WTC11 (cell line): ENCODE results near the gene NECTIN4. TPM values are rescaled to one million over a fixed set of nuclear protein-coding genes. Genes with fewer than 3 reads are reported as not detected.
A peak's percentile ranks its signal among the peaks of the same experiment; 100 is the strongest.

Source experiments
- ATAC-seq: fragments of 200-7000 bp; cut with Tn5 transposase; 2 replicates; pipeline ENCODE4 v1.10.0; 2021; ENCODE audit warnings: mild to moderate bottlenecking, moderate library complexity
- CTCF ChIA-PET: fragments of 300-600 bp; sonication (Branson Sonifier 250); formaldehyde crosslinking; loops from one replicate; lab custom pipeline; 2021; ENCODE audit warnings: antibody characterized with exemption; lab: Charles Lee
- POLR2A ChIA-PET: fragments of 350-600 bp; sonication (Branson Sonifier 250); formaldehyde crosslinking; loops from one replicate; lab custom pipeline; 2021; ENCODE audit warnings: antibody characterized with exemption; lab: Charles Lee
- DNase-seq: peaks from one replicate; pipeline ENCODE4 v3.0.0; 2021; ENCODE audit warnings: low spot score
- H3K27ac Mint-ChIP-seq: 2 replicates; pipeline ENCODE4 v1.8.0; 2021; ENCODE audit warnings: mixed read lengths
- H3K27me3 Mint-ChIP-seq: 2 replicates; pipeline ENCODE4 v1.8.0; 2021; ENCODE audit warnings: low read depth, mild to moderate bottlenecking, moderate library complexity, mixed read lengths
- H3K36me3 Mint-ChIP-seq: 2 replicates; pipeline ENCODE4 v1.8.0; 2021; ENCODE audit warnings: mixed read lengths
- H3K4me1 Mint-ChIP-seq: 2 replicates; pipeline ENCODE4 v1.8.0; 2022; ENCODE audit warnings: mixed read lengths
- H3K4me3 Mint-ChIP-seq: 2 replicates; pipeline ENCODE4 v1.8.0; 2021; ENCODE audit warnings: mild to moderate bottlenecking, moderate library complexity, mixed read lengths
- H3K9me3 Mint-ChIP-seq: 2 replicates; pipeline ENCODE4 v1.8.0; 2021; ENCODE audit warnings: mixed read lengths
- AR ChIP-seq: fragments of 250-450 bp; sonication (Bioruptor Pico); IDR thresholded peaks from 2 replicates; pipeline ENCODE4 v1.9.0; 2021; ENCODE audit warnings: mild to moderate bottlenecking
- ESRRA ChIP-seq: sonication (generic); formaldehyde crosslinking; IDR thresholded peaks from 2 replicates; pipeline ENCODE4 v1.8.1; 2022; ENCODE audit warnings: mild to moderate bottlenecking, missing genetic modification reagents, borderline replicate concordance
- FOXP1 ChIP-seq: sonication (generic); formaldehyde crosslinking; IDR thresholded peaks from 2 replicates; pipeline ENCODE4 v1.8.0; 2022; ENCODE audit warnings: missing genetic modification reagents, mild to moderate bottlenecking, moderate library complexity, borderline replicate concordance
- GRHL2 ChIP-seq: fragments of 250-450 bp; sonication (Bioruptor Pico); IDR thresholded peaks from 2 replicates; pipeline ENCODE4 v1.8.0; 2022; ENCODE audit warnings: mild to moderate bottlenecking, moderate library complexity; ENCODE audit not compliant: insufficient replicate concordance, severe bottlenecking
- HMGA2 ChIP-seq: fragments of 250-450 bp; sonication (Bioruptor Pico); IDR thresholded peaks from 2 replicates; pipeline ENCODE4 v1.4.0; 2021; ENCODE audit warnings: mild to moderate bottlenecking, moderate library complexity
- IRF1 ChIP-seq: sonication (generic); formaldehyde crosslinking; IDR thresholded peaks from 2 replicates; pipeline ENCODE4 v1.8.0; 2023; ENCODE audit warnings: missing genetic modification reagents
- JAZF1 ChIP-seq: fragments of 250-450 bp; sonication (Bioruptor Pico); IDR thresholded peaks from 2 replicates; pipeline ENCODE4 v1.9.0; 2021; ENCODE audit warnings: moderate library complexity, mild to moderate bottlenecking, inconsistent platforms
- KAT7 ChIP-seq: sonication (generic); formaldehyde crosslinking; IDR thresholded peaks from 2 replicates; pipeline ENCODE4 v1.8.1; 2023; ENCODE audit warnings: missing genetic modification reagents, mild to moderate bottlenecking, borderline replicate concordance
- NR2C2 ChIP-seq: sonication (generic); formaldehyde crosslinking; IDR thresholded peaks from 2 replicates; pipeline ENCODE4 v1.8.0; 2022; ENCODE audit warnings: mild to moderate bottlenecking, missing genetic modification reagents
- OVOL2 ChIP-seq: fragments of 250-450 bp; sonication (Bioruptor Pico); IDR thresholded peaks from 2 replicates; pipeline ENCODE4 v1.9.0; 2021; ENCODE audit warnings: mild to moderate bottlenecking, borderline replicate concordance
- SMAD3 ChIP-seq: sonication (generic); formaldehyde crosslinking; IDR thresholded peaks from 2 replicates; pipeline ENCODE4 v1.8.0; 2022; ENCODE audit warnings: missing genetic modification reagents, mild to moderate bottlenecking, borderline replicate concordance
- SMAD4 ChIP-seq: sonication (generic); formaldehyde crosslinking; IDR thresholded peaks from 2 replicates; pipeline ENCODE4 v1.8.0; 2022; ENCODE audit warnings: mild to moderate bottlenecking, missing genetic modification reagents
- SP1 ChIP-seq: sonication (generic); formaldehyde crosslinking; conservative IDR thresholded peaks from 2 replicates; pipeline ENCODE4 v1.8.1; 2022; ENCODE audit warnings: missing genetic modification reagents
- TEAD4 ChIP-seq: sonication (generic); formaldehyde crosslinking; IDR thresholded peaks from 2 replicates; pipeline ENCODE4 v1.8.0; 2022; ENCODE audit warnings: mild to moderate bottlenecking, missing genetic modification reagents
- ZBTB43 ChIP-seq: sonication (generic); formaldehyde crosslinking; IDR thresholded peaks from 2 replicates; pipeline ENCODE4 v1.8.1; 2023; ENCODE audit warnings: mild to moderate bottlenecking, missing genetic modification reagents
- ZNF219 ChIP-seq: sonication (generic); formaldehyde crosslinking; IDR thresholded peaks from 2 replicates; pipeline ENCODE4 v1.8.0; 2023; ENCODE audit warnings: missing genetic modification reagents, mild to moderate bottlenecking, borderline replicate concordance
- ZNF232 ChIP-seq: sonication (generic); formaldehyde crosslinking; IDR thresholded peaks from 2 replicates; pipeline ENCODE4 v1.8.0; 2022; ENCODE audit warnings: mild to moderate bottlenecking, missing genetic modification reagents
- ZNF281 ChIP-seq: sonication (generic); formaldehyde crosslinking; IDR thresholded peaks from 2 replicates; pipeline ENCODE4 v1.8.0; 2023; ENCODE audit warnings: mild to moderate bottlenecking, missing genetic modification reagents
- ZNF532 ChIP-seq: fragments of 250-450 bp; sonication (Bioruptor Pico); IDR thresholded peaks from 2 replicates; pipeline ENCODE4 v1.9.0; 2021; ENCODE audit warnings: mild to moderate bottlenecking, borderline replicate concordance
- total RNA-seq: library from RNA; stranded (reverse); gene quantifications from 3 replicates; pipeline ENCODE4 v1.2.3, GENCODE V29; 2021

The NECTIN4 gene
- total RNA-seq, 1 experiment from 2014 or later, result 1.7 TPM

- Mint-ChIP-seq H3K4me1 (peaks cover 15% of the 10 kb centered on the region), H3K9me3 (no peaks in the 10 kb centered on the region), H3K27ac (no peak overlapping the region; the same call in 1 of the 2 replicates), H3K27me3 (no peaks in the 10 kb centered on the region), H3K4me3 (no peak overlapping the region), H3K36me3 (no peaks in the 10 kb centered on the region)
- peak; percentile 47 for ATAC-seq
- ChIA-PET CTCF (interaction anchor here (0.6 to 0.9 kb wide), 3 partner anchors 16 to 119 kb away, joined by 3 to 5 read pairs (median 3); partner anchors contain the start of genes ITLN2 and NECTIN4), POLR2A (no interaction called here)
- TF ChIP-seq NR2C2, result no peak
- DNase-seq, result no peak
Observed at GRCh38 chr1:161073474-161074121, 15.8 kb downstream of the NECTIN4 start.

- no peaks in the 10 kb centered on the region for H3K36me3 Mint-ChIP-seq
- TF ChIP-seq SMAD4 (CRISPR knock-in tag) (no peak), OVOL2 (CRISPR knock-in tag) (no peak), AR (CRISPR knock-in tag) (no peak), ZNF219 (CRISPR knock-in tag) (no peak), GRHL2 (CRISPR knock-in tag) (no peak), NR2C2 (no peak), IRF1 (CRISPR knock-in tag) (no peak), ZBTB43 (CRISPR knock-in tag) (no peak), ZNF532 (CRISPR knock-in tag) (no peak), SMAD3 (no peak), FOXP1 (CRISPR knock-in tag) (no peak), HMGA2 (CRISPR knock-in tag) (no peak), KAT7 (CRISPR knock-in tag) (no peak), SP1 (CRISPR knock-in tag) (no peak), TEAD4 (no peak), ZNF281 (CRISPR knock-in tag) (no peak), ESRRA (CRISPR knock-in tag) (no peak), ZNF232 (no peak), JAZF1 (no peak)
- H3K4me1 Mint-ChIP-seq, result peaks cover 21% of the 10 kb centered on the region
- POLR2A ChIA-PET, result no interaction called here
- H3K27ac Mint-ChIP-seq, result no peak overlapping the region
- H3K27me3 Mint-ChIP-seq, result no peaks in the 10 kb centered on the region
- no peaks in the 10 kb centered on the region for H3K9me3 Mint-ChIP-seq
- ATAC-seq (no peak), DNase-seq (no peak)
- CTCF ChIA-PET, result interaction anchor here (0.5 to 4.1 kb wide), 7 partner anchors 11 to 475 kb away, joined by 5 to 109 read pairs (median 6); partner anchors contain the start of genes KLHDC9 and NECTIN4
- H3K4me3 Mint-ChIP-seq, result no peak overlapping the region
Observed at GRCh38 chr1:161072751-161073449, 16.5 kb downstream of the NECTIN4 start.
